ENCODE results near the gene PLCG2.

DNA sequence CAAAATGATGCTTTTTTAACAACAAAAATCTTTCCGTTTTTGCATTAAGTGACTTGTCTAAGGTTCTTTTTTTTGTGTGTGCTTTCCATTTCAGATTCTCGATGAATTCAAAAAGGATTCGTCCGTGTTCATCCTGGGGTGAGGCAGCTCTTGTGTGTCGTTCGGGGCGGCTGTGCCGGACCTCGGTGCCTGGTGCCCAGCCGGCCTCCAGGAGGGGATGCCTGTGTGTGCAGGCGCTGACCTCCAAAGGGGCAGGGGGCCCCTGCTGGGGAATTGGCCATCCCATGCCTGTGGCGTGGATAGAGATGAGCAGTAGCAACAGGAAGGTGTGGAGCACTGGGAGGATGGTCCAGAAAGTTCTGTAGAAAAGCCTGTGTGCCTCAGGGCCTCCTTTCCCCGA, 101.7 kb downstream of the PLCG2 start:
- TF ChIP-seq, protein P1, sequence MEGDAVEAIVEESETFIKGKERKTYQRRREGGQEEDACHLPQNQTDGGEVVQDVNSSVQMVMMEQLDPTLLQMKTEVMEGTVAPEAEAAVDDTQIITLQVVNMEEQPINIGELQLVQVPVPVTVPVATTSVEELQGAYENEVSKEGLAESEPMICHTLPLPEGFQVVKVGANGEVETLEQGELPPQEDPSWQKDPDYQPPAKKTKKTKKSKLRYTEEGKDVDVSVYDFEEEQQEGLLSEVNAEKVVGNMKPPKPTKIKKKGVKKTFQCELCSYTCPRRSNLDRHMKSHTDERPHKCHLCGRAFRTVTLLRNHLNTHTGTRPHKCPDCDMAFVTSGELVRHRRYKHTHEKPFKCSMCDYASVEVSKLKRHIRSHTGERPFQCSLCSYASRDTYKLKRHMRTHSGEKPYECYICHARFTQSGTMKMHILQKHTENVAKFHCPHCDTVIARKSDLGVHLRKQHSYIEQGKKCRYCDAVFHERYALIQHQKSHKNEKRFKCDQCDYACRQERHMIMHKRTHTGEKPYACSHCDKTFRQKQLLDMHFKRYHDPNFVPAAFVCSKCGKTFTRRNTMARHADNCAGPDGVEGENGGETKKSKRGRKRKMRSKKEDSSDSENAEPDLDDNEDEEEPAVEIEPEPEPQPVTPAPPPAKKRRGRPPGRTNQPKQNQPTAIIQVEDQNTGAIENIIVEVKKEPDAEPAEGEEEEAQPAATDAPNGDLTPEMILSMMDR (IDR thresholded peaks at IDR 0.05; ENCODE audit: insufficient read depth, low read length): no peak
- TF ChIP-seq POLR2AphosphoS5 (IDR thresholded peaks at IDR 0.05; ENCODE audit: low read depth): no peak
